ENCODE results near the gene DCC. TPM values are rescaled to one million over a fixed set of nuclear protein-coding genes. Genes with fewer than 3 reads are reported as not detected.

The DCC gene
- total RNA-seq, 4 donors from 2014 or later: 0.13 TPM; not detected in 3

DNA sequence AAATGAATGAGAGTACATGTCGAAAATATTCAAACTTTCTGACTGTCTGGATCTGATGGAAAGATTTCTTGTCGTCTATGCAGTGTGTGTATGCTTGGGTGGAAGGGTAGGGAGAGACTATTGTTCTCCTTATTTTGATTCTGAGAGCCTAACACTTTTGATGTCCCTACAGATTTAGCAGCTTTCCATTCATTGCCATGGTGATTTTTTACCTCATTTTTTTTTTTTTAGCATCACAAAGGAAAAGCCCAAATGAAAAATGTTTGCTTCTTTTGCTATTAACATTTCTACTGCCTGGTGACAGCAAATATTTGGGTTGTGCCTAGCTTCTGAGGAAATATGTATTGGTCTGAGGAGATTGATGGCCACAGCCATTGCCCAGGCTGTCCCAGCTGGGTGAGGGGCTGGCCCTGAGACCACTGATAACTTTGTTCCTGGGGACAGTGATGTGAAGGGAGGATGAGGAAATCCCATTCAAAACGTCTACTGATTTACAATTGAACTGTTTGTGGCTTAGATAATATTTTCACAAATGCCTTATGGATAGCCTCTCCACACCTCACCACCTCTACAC is 558.6 kb downstream of the DCC start:
- TF ChIP-seq, protein P1, sequence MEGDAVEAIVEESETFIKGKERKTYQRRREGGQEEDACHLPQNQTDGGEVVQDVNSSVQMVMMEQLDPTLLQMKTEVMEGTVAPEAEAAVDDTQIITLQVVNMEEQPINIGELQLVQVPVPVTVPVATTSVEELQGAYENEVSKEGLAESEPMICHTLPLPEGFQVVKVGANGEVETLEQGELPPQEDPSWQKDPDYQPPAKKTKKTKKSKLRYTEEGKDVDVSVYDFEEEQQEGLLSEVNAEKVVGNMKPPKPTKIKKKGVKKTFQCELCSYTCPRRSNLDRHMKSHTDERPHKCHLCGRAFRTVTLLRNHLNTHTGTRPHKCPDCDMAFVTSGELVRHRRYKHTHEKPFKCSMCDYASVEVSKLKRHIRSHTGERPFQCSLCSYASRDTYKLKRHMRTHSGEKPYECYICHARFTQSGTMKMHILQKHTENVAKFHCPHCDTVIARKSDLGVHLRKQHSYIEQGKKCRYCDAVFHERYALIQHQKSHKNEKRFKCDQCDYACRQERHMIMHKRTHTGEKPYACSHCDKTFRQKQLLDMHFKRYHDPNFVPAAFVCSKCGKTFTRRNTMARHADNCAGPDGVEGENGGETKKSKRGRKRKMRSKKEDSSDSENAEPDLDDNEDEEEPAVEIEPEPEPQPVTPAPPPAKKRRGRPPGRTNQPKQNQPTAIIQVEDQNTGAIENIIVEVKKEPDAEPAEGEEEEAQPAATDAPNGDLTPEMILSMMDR (IDR thresholded peaks at IDR 0.05): no peak
- TF ChIP-seq POLR2A (IDR thresholded peaks at IDR 0.05): no peak
- DNase-seq (ENCODE audit: low spot score in 2 of 2): no peak
- intact Hi-C loops (cut with DNase I; ENCODE audit: low total_unique reads): no loop called here
- 27 to 28% methylated on average over 3 of the region's 3 CpGs for WGBS, 2 donors
- H3K4me3 ChIP-seq (ENCODE audit: low read depth, poor library complexity, severe bottlenecking): no peak overlapping the region

DNA sequence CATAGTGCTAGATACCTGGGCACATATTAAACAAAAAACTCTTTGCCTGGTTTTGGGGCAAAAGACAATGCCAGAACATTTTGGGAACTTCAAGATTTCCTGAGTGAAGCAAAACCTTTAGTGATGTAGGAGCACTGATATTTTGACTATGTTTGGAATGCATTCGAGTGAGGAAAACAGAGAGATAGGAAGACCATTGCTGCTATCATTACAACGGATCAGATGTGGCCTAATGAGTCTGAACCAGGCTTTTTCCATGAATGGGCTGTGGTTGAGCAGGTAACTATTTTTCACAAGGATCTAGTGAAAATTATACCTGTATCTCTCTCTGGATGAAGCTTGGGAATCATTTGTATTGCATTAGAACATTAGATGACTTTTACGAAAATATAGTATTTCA is 562.2 kb downstream of the DCC start:
- TF ChIP-seq, protein P1 (IDR thresholded peaks at IDR 0.05): no peak
- no peak for TF ChIP-seq POLR2A (IDR thresholded peaks at IDR 0.05)
- WGBS, 2 donors: 80 to 81% methylated on average over 3 of the region's 3 CpGs
- intact Hi-C loops (cut with DNase I; ENCODE audit: low total_unique reads): no loop called here

DNA sequence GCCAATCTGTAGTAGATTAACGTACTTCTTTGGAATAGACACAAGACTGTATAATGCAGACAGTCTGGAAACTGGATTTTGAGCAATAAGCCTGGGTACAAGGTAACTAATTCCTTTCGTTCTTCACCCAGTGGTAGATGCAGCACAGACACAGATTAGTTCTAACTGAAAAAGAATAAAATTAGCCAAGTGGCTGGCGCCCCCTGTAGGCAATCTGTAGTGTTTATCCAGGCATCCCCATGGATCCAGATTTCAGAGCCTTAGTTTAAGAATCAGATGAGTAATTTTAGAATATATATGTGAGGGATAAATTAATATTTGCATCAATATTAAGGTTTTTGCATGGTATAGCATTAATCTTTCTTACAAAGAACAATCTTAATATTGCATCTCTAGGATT is 563.9 kb downstream of the DCC start:
- DNase-seq (ENCODE audit: low spot score in 2 of 2): no peak
- H3K4me3 ChIP-seq (ENCODE audit: low read depth, poor library complexity, severe bottlenecking): no peak overlapping the region
- 12 to 15% methylated on average over 3 of the region's 3 CpGs for WGBS, 2 donors
- TF ChIP-seq POLR2A (IDR thresholded peaks at IDR 0.05): no peak
- TF ChIP-seq, protein P1 (IDR thresholded peaks at IDR 0.05): no peak
- intact Hi-C loops (cut with DNase I; ENCODE audit: low total_unique reads): no loop called here

More for the DNA sequence above, 562.2 kb downstream of the DCC start:
- no peak for DNase-seq (ENCODE audit: low spot score in 2 of 2)
- no peak overlapping the region for H3K4me3 ChIP-seq (ENCODE audit: low read depth, poor library complexity, severe bottlenecking)

DNA sequence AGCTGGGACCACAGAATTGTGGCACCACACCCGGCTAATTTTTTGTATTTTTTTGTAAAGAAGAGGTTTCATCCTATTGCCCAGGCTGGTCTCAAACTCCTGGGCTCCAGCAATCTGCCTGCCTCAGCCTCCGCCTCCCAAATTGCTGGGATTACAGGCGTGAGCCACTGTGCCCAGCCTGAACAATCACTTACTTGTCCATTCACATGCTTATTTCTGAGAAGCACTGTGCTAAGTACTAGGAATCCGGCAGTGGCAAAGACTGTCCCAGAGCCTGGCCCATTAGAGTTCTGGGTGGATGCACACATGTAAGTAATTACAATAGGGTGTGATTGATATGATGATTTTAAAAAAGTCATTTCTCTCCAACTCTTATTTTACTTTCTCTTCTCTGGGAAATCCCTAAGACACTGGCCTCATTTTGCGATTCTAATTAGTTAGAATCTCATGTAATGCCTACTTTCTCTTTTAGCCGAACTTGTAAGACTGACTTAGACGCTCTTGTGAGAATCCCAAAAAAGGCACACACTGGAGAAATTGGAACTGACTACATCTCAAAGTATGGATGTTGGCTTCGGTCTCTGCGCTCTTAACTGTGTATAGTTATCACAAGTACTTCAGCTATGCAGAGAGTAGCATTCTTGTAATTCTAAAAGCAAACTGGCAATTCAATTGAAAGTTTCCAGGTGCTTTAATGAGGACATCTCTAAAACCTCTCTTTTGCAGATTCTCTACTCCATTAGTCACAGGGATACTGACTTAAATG is 567.7 kb downstream of the DCC start:
- intact Hi-C loops (cut with DNase I; ENCODE audit: low total_unique reads): no loop called here

DNA sequence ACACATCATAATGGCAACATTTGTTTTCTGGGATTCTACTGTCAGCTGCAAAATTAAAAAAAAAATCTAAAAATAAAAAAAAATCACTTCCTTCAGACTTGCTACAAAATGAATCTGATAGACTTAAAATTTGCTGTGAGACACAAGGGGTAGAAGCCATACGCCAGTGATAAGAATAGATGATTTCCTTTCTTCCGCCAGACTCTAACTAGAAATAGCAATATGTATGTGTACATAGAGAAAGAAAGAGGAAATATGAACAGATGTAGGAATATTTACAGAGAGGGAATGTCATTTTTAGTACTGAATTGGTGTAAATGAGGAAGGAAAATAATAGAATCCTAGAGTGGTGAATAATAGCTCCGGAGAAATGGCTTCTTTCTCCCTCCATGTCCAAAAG is 574.2 kb downstream of the DCC start:
- TF ChIP-seq, protein P1 (IDR thresholded peaks at IDR 0.05): no peak
- no peak for TF ChIP-seq POLR2A (IDR thresholded peaks at IDR 0.05)
- WGBS, 2 donors: 61 to 68% methylated on average over 3 of the region's 3 CpGs
- intact Hi-C loops (cut with DNase I; ENCODE audit: low total_unique reads): no loop called here
- no peak for DNase-seq (ENCODE audit: low spot score in 2 of 2)
- no peak overlapping the region for H3K4me3 ChIP-seq (ENCODE audit: low read depth, poor library complexity, severe bottlenecking)

More for the DNA sequence above, 567.7 kb downstream of the DCC start:
- TF ChIP-seq, protein P1 (IDR thresholded peaks at IDR 0.05): no peak
- TF ChIP-seq POLR2A (IDR thresholded peaks at IDR 0.05): no peak
- 81% methylated on average over 9 of the region's 9 CpGs for WGBS, 2 donors
- DNase-seq (ENCODE audit: low spot score in 2 of 2): no peak
- H3K4me3 ChIP-seq (ENCODE audit: low read depth, poor library complexity, severe bottlenecking): no peak overlapping the region
